AG04450 (cell line): Measurements from ENCODE around the gene PXDN. TPM values are rescaled to one million over a fixed set of nuclear protein-coding genes. Genes with fewer than 3 reads are reported as not detected.
A peak's percentile ranks its signal among the peaks of the same experiment; 100 is the strongest.

Source experiments
- CTCF ChIA-PET: fragments of 300-600, 350-600 bp; formaldehyde crosslinking; extraction: SDS; loops from one replicate; lab custom pipeline; 2022; ENCODE audit warnings: antibody characterized with exemption, inconsistent platforms; lab: Charles Lee
- POLR2A ChIA-PET: fragments of 350-600 bp; formaldehyde crosslinking; extraction: SDS; loops from one replicate; lab custom pipeline; 2021; ENCODE audit warnings: antibody characterized with exemption, inconsistent platforms; lab: Yijun Ruan, JAX
- DNase-seq: peaks from one replicate; pipeline ENCODE4 v3.0.0-alpha.2; 2011; ENCODE audit warnings: low read depth, low spot score
- H3K27ac ChIP-seq: one replicate; pipeline ENCODE4 v1.5.1; 2012; ENCODE audit warnings: low read depth, low read length, control low read depth
- H3K27me3 ChIP-seq: one replicate; pipeline ENCODE4 v1.6.0; 2012; ENCODE audit warnings: low read length; ENCODE audit not compliant: control insufficient read depth, insufficient read depth
- H3K4me3 ChIP-seq: 2 replicates; pipeline ENCODE4 v1.5.1; 2011; ENCODE audit warnings: mild to moderate bottlenecking, low read depth, low read length, control low read depth
- H3K9me3 ChIP-seq: 2 replicates; pipeline ENCODE4 v1.5.1; 2012; ENCODE audit warnings: low read length; ENCODE audit not compliant: control insufficient read depth, insufficient read depth
- polyA plus RNA-seq: library from polyadenylated mRNA; depleted of rRNA; stranded (reverse); fragments of >200 nt; gene quantifications from 2 replicates; pipeline ENCODE4 v1.2.3, GENCODE V29; 2011
- TF ChIP-seq, protein P1 (sequence below): IDR thresholded peaks from 2 replicates; pipeline ENCODE4 v1.5.1; 2011; ENCODE audit warnings: low read depth, low read length, control low read depth, inconsistent platforms

The PXDN gene
- polyA plus RNA-seq, 1 experiment: 271 TPM

DNA sequence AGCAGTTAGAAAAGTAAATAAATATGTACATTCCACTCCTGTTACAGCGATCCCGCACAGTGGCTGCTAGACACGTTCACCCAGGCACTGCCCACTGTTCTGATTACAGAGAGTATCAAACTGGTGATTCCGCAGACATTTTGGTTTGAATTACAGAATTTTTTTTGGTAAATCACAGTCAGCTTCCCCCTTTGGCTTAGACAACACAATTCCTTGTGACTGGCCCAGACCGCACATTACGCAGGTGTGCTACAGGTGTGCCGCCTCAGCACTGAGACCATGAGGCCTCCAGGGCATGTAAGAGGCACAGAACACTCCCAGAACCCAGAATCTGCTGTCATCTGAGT is 112.3 kb downstream of the PXDN start:
- POLR2A ChIA-PET: interaction anchor here (1.2 kb wide), 1 partner anchor 21 kb away, joined by 3 read pairs; no protein-coding TSS in a partner anchor
- no peaks in the 10 kb centered on the region for H3K27me3 ChIP-seq
- peak; percentile 43 for DNase-seq
- CTCF ChIA-PET: no interaction called here
- peak overlapping the region; percentile 57 for H3K27ac ChIP-seq
- H3K9me3 ChIP-seq: peaks cover 3% of the 10 kb centered on the region
- no peak overlapping the region for H3K4me3 ChIP-seq
- TF ChIP-seq, protein P1, sequence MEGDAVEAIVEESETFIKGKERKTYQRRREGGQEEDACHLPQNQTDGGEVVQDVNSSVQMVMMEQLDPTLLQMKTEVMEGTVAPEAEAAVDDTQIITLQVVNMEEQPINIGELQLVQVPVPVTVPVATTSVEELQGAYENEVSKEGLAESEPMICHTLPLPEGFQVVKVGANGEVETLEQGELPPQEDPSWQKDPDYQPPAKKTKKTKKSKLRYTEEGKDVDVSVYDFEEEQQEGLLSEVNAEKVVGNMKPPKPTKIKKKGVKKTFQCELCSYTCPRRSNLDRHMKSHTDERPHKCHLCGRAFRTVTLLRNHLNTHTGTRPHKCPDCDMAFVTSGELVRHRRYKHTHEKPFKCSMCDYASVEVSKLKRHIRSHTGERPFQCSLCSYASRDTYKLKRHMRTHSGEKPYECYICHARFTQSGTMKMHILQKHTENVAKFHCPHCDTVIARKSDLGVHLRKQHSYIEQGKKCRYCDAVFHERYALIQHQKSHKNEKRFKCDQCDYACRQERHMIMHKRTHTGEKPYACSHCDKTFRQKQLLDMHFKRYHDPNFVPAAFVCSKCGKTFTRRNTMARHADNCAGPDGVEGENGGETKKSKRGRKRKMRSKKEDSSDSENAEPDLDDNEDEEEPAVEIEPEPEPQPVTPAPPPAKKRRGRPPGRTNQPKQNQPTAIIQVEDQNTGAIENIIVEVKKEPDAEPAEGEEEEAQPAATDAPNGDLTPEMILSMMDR: no peak

DNA sequence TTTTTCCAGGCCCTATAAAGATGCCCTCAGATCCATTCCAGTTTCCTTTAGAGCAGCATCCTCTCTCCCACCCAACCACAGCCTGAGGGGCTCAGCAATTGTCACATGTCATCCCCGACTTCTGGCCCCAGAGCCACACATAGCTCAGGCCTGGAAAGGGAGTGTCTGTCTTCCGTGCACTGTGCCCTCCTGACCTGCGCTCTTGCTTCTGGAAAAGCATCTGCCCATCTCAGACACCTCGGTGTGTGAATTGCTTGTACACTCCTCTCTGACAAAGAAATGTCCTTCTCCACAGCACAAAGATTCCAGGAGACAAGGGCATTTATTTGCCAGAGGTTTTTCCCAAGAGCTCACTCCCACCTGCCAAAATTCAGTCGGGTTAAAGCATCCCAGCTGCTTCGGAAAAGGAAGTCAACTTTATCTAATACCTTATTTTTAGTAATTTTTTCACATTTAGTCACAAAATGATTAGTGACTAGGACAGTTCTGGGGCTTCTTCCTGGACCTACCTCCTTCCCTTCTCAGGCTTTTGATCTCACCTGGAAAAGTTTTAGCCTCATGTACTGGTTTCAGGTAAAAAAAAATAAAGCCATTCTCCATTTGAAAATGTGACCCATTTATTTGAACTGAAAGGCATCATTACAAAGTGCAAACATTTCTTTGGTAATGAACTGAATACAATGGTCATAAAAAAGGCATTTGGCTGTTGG is 112.9 kb downstream of the PXDN start:
- DNase-seq: no peak
- TF ChIP-seq, protein P1: no peak
- H3K9me3 ChIP-seq: peaks cover 3% of the 10 kb centered on the region
- no peak overlapping the region for H3K4me3 ChIP-seq
- CTCF ChIA-PET: interaction anchor here (0.6 to 1.4 kb wide), 3 partner anchors 80 to 580 kb away, joined by 4 read pairs; no protein-coding TSS in a partner anchor
- H3K27me3 ChIP-seq: no peaks in the 10 kb centered on the region
- peak overlapping the region; percentile 39 for H3K27ac ChIP-seq
- POLR2A ChIA-PET: interaction anchor here (1.2 kb wide), 1 partner anchor 21 kb away, joined by 3 read pairs; no protein-coding TSS in a partner anchor

DNA sequence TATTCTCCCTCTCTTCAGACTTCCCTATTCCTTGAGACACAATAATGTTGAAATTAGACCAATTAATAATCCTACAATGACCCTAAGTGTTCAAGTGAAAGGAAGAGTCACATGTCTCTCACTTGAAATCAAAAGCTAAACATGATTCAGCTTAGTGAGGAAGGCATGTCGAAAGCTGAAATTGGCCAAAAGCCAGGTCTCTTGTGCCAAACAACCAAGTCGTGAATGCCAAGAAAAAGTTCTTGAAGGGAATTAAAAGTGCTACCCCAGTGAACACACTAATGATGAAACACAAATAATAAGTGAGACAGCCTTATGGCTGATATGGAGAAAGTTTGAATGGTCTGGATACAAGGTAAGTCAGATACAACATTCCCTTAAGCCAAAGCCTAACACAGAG is 115.4 kb downstream of the PXDN start:
- CTCF ChIA-PET: interaction anchor here (0.6 to 0.9 kb wide), 3 partner anchors 118 to 164 kb away, joined by 3 to 4 read pairs (median 4); no protein-coding TSS in a partner anchor
- TF ChIP-seq, protein P1: no peak
- Histone ChIP-seq H3K9me3 (peaks cover 9% of the 10 kb centered on the region), H3K27ac (no peak overlapping the region), H3K4me3 (no peak overlapping the region), H3K27me3 (no peaks in the 10 kb centered on the region)
- POLR2A ChIA-PET: no interaction called here
- no peak for DNase-seq

DNA sequence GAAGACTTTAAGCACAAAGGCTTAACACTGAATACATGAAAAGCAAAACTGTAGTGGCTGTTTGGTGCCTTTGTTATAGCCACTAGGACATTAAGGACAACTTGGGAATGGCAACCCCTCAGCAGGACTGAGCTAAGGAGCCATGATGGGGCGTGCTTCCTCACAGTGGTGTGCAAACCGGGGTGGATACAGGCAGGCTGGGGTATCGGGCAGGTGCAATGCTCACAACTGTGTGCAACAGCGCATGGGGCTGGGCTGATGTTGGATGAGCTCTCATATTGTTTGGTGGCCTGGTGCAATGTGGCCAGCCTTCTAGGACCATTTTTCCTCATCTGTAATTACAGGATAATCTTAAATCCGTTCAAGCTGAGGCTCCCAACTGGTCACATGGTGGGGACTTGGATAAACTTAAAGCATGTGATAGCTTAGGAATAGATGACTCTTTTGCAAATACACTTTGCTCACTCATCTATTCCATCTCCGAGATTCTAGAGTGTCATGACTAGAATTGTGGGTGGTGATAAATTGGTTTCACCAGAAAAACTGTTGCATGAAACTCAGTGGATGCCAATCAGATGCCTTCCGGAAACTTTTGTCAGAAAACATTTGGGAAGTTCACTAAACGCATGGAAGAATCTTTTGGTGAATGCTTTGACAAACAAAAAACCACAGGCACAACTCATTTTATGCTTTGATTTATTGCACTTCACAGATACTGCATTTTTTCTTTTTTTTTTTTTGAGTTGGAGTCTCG is 116.5 kb downstream of the PXDN start:
- no peak overlapping the region for H3K27ac ChIP-seq
- ChIA-PET POLR2A (no interaction called here), CTCF (interaction anchor here (0.8 kb wide), 1 partner anchor 123 kb away, joined by 3 read pairs; no protein-coding TSS in a partner anchor)
- no peak overlapping the region for H3K4me3 ChIP-seq
- TF ChIP-seq, protein P1: no peak
- peaks cover 9% of the 10 kb centered on the region for H3K9me3 ChIP-seq
- H3K27me3 ChIP-seq: no peaks in the 10 kb centered on the region
- DNase-seq: no peak
